ENCODE results near the gene CCZ1.
"Not testable (repeated sequence)": the region's sequence is repeated elsewhere in the genome, so short reads cannot be mapped to it uniquely, and the experiment has no call there.

CCZ1 gene

GRCh38 chr7:5898480-5899224 lies at the start of gene CCZ1:
Gene CCZ1, plus strand, starts transcription at chr7:5898733. Its CDS starts 67 bp downstream, at chr7:5898800.
- not testable (repeated sequence) for DNase-seq

GRCh38 chr7:5850944-5851343 lies 47.6 kb upstream of the CCZ1 start:
- DNase-seq, result no peak

- DNase-seq, result peak; percentile 64
These were observed 43.8 kb upstream of the CCZ1 start for GRCh38 chr7:5854738-5855137.

GRCh38 chr7:5857041-5857575 lies 41.4 kb upstream of the CCZ1 start:
- DNase-seq, result not testable (repeated sequence)

- not testable (repeated sequence) for DNase-seq
These were observed 40.0 kb upstream of the CCZ1 start for GRCh38 chr7:5858494-5858893.

- not testable (repeated sequence) for DNase-seq
These were observed 37.3 kb upstream of the CCZ1 start for GRCh38 chr7:5861281-5861680.

- not testable (repeated sequence) for DNase-seq
These were observed 35.7 kb upstream of the CCZ1 start for GRCh38 chr7:5862753-5863366.

- DNase-seq, result not testable (repeated sequence)
These were observed 33.1 kb upstream of the CCZ1 start for GRCh38 chr7:5865279-5865931.

GRCh38 chr7:5867060-5867459 lies 31.5 kb upstream of the CCZ1 start:
- DNase-seq, result no peak

- DNase-seq, result not testable (repeated sequence)
These were observed 29.6 kb upstream of the CCZ1 start for GRCh38 chr7:5868928-5869341.

- no peak for DNase-seq
These were observed 28.8 kb upstream of the CCZ1 start for GRCh38 chr7:5869691-5870090.

GRCh38 chr7:5870311-5870710 lies 28.2 kb upstream of the CCZ1 start:
- DNase-seq, result no peak

- DNase-seq, result no peak
These were observed 26.2 kb upstream of the CCZ1 start for GRCh38 chr7:5872326-5872725.

- DNase-seq, result not testable (repeated sequence)
These were observed 18.9 kb upstream of the CCZ1 start for GRCh38 chr7:5879591-5879990.

GRCh38 chr7:5880106-5880505 lies 18.4 kb upstream of the CCZ1 start:
- not testable (repeated sequence) for DNase-seq

- DNase-seq, result not testable (repeated sequence)
These were observed 14.1 kb upstream of the CCZ1 start for GRCh38 chr7:5884431-5884830.

GRCh38 chr7:5888021-5888420 lies 10.5 kb upstream of the CCZ1 start:
- DNase-seq, result not testable (repeated sequence)

GRCh38 chr7:5890244-5890643 lies 8.3 kb upstream of the CCZ1 start:
- not testable (repeated sequence) for DNase-seq

- no peak for DNase-seq
These were observed 6.0 kb upstream of the CCZ1 start for GRCh38 chr7:5892498-5892897.

- peak; percentile 40 for DNase-seq
These were observed 1.1 kb upstream of the CCZ1 start for GRCh38 chr7:5897369-5897919.

- not testable (repeated sequence) for DNase-seq
These were observed 4.5 kb downstream of the CCZ1 start for GRCh38 chr7:5903002-5903401.

GRCh38 chr7:5904726-5905125 lies 6.2 kb downstream of the CCZ1 start:
- not testable (repeated sequence) for DNase-seq

GRCh38 chr7:5908835-5909234 lies 10.3 kb downstream of the CCZ1 start:
- DNase-seq, result not testable (repeated sequence)

Measured in SHP77 treated with DMSO at 0.1 percent for 48 hours (cell line).